Astrocyte of the hippocampus (primary cell): Measurements from ENCODE around the gene ISOC2.

Source experiments
- DNase-seq: peaks from one replicate; pipeline ENCODE4 v3.0.0; 2011; ENCODE audit warnings: low read depth, low spot score

ISOC2 gene

GRCh38 chr19:55477905-55478304 is 16.5 kb upstream of the ISOC2 start:
- no peak for DNase-seq

GRCh38 chr19:55476100-55476775 is 14.8 kb upstream of the ISOC2 start, which contains the start of gene ZNF628:
Gene ZNF628, plus strand, starts transcription at chr19:55476617. Its CDS starts 3,294 bp downstream, at chr19:55479911.
- DNase-seq = peak; percentile 100

DNA sequence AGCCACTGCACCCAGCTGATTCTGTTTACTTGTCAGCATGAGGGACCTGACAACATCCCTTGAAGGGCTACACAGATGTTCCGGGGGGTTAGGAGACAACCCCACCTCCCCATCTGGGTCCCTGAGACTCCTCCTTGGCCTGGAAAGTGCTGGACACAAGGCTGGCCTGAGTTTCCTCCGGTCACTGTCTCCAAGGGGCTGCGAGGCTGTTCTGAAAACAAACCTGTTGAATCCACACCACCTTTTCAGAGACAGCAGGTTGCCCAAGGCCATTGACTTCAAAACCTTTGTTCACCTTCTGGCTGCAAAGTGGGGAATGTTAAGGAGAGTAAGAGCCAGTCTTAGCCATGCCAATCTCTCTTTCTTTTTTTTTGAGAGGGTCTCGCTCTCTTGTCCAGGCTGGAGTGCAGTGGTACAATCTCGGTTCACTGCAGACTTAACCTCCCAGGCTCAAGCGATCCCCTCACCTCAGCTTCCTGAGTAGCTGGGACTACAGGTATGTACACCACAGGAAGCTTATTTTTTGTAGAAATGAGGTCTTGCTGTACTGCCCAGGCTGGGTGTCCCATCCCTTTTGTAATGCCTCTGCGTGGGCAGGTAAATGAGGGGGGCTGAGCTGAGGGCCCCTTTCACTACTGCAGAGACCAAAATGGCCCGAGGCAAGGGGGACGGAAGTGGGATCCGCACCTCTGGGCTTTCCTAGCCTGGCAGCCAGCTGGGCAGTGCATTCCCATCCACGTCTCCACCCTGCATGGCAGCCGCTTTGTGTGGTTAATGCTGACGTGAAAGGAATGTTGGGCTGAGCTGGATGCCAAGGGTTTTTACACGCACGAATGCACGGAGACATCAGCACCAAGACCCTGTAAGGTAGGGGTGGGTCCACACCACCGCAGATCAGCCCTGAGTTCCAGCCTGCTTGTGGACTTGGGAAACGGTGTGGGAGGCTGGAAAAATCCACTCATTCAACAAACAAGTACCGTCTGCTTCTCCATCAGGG is 13.1 kb upstream of the ISOC2 start:
- peak; percentile 97 for DNase-seq

DNA sequence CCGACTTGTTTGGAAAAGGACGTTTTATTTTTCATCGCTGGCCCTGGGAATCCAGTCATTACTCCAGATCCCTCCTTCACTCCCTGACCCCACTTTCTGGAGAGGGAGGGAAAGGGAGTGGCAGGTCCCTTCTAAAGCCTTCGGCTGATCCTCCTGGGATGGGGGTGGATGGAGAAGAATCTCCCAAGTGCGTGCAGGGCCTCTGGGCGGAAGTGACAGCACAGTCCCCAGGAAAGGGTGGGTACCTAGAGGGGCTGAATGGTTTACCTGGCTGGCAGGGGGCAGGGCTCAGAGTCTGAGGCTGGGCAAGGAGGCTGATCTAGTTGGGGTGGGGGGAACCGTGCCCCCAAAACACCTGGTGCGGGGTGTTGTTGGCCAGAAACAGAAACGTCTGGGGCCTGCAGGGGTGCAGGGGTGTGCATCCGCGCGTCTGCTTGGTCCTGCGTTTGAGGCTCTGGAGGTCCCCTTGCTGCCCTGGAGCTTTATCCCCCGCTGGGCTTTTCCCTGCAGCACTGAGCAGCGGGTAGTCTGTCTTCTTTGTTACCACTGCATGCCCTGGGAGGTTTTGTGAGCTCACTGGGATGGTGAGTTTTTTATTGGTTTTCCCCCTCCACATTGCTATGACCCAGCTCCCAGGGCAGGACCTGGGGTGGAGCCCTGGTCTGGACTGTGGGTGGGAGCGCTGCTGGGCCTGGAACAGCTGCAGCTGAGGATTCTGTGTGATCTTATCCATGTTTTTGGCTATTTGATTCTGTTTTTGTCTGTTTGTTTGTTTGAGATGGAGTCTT is 12.0 kb upstream of the ISOC2 start:
- peak; percentile 60 for DNase-seq

- peak; percentile 78 for DNase-seq
Measured at GRCh38 chr19:55472463-55472862, 11.0 kb upstream of the ISOC2 start.

- DNase-seq = no peak
Measured at GRCh38 chr19:55471266-55471665, 9.8 kb upstream of the ISOC2 start.

DNA sequence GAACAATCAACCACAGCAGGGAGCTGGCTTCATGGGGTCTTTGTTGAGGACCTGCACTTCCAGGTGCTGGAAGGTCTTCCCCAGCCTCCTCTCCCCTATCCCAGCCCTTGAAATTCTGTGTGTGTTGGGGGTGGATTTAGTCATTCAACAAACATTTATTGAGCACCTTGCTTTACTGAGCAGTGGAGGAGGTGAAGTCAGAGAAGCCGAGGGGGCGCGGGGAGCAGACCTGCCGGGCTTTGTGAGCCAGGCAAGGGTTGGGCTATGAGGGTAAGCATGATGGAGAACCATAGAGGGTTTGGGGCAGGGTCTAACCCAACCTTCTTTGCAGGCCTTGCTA is 6.6 kb upstream of the ISOC2 start:
- no peak for DNase-seq

GRCh38 chr19:55467236-55468053 is 6.0 kb upstream of the ISOC2 start:
- peak; percentile 81 for DNase-seq

DNA sequence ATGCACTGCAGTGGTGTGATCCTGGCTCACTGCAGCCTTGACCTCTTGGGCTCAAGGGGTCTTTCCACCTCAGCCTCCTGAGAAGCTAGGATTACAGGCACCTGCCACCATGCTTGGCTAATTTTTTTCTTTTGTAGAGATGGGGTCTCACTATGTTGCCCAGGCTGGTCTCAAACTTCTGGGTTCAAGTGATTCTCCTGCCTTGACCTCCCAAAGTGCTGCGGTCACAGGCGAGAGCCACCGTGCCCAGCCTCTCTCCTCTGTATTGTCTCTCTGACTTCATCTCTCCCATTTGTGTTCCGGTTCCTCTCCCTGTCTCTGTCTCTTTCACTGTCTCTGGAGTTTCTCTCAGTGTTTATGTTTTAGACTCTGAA is 4.8 kb upstream of the ISOC2 start:
- no peak for DNase-seq

DNA sequence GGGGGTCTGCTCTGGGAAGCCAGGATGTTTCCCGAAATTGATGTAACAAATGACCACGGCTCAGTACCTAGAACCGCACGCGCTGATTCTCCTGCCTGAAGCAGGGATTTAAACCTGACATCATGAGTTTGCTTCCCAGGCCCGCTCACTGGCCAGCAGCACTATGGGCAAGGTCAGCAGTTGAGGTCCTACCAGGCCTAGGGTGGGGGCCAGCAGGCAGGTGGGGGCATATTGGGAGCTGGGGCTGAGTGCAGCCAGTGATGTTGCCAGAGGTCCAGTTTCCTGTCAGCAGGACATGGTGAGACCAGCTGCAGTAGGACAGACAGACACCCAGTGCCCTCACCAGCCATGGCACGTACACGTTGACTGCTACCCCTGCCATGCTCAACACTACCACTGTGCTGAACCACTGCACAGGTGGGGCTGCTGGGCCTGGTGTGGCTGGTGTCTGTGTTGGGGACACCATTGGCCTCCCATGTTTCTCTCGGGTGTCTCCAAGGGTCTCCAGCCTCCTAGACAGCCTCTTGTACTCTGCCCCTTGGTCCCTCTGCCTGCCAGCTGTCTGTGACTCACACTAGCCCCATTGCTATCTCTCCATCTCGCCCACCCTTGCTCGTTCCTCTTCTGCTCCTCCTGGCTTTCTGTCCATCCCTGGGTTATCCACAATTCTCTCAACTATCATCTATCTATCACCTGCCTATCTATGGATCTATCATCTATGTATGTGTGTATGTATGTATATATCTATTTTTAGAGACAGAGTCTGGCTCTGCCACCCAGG is 4.2 kb upstream of the ISOC2 start:
- DNase-seq = no peak

DNA sequence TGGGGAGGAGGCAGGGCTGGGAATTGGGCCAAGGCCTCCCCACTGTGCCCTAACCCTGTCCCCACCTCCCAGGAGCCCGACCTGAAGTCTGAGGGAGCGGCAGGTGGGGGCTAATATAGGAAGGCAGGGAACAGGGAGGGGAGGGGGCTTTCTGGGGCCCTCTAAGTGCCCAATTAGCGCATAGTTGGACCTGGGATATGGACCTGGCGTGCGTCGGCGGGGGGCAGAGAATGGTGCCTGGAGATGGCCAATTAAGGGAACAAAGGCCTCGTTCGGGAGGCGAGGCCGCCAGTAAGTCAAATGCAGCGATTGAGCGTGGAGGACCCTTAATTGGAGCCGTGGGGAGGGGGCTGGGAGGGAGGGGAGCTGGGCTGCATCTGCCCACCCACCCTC is 3.2 kb upstream of the ISOC2 start, which contains the start of gene C19orf85:
TSS of gene C19orf85 (minus strand) at position 90 of the 393 bp plus-strand sequence. CDS start 197 bp downstream, outside the sequence.
- no peak for DNase-seq

DNA sequence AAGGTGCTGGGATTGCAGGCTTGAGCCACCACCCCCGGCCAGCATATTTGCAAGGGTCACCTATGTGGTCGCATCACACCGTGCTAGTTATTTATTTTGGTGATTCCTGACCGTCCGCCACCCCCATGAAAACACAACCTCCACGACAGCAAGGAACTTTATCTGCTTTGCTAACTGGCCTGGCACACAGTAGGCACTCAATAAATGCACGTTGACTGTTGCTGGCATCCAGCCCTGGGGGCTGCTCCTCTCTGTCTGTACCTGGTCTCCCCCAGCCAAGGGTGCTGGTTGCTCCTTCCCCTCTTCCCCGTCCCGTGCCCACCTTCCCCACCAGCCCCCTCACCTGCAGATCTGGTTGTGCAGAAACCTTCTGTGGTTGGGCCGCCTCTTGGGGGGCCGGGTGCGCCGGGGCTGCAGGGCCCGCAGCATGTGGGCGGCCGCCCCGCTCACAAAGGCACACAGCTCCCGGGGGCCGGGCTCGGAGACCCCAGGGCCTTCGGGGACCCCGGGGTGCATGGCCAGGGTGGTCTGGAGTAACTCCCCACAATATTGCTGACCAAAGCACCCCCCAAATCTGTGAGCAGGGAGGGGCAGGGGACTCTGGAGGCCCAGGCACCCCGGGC is 2.7 kb upstream of the ISOC2 start:
- no peak for DNase-seq

GRCh38 chr19:55463583-55464031 is 2.2 kb upstream of the ISOC2 start:
- DNase-seq = no peak

GRCh38 chr19:55462722-55463121 is 1.3 kb upstream of the ISOC2 start:
- DNase-seq = no peak

- DNase-seq = no peak
Measured at GRCh38 chr19:55461974-55462626, 658 bp upstream of the ISOC2 start.

- DNase-seq = peak; percentile 88
Measured at GRCh38 chr19:55460670-55461258, 678 bp downstream of the ISOC2 start.

- DNase-seq = peak; percentile 29
Measured at GRCh38 chr19:55459950-55460657, 1.3 kb downstream of the ISOC2 start.

DNA sequence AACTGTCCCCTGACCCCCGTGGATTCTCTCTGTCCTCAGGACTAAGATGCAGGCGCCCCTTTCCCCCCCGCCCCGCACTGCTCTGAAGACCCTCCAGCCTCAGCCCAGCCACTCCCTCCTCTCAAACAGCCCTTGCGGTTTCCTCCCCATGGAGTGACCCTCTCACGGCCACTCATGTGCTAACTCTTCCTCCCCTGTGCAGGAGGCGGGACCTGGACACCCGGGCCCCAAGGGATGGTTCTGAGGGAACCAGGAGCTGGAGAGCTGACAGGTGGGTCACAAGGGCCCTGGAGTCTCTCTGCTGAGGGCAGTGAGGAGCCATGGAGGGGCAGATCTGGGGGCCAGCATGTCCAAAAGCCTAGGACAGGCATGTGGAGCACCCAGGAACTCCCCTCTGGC is 1.9 kb downstream of the ISOC2 start:
- no peak for DNase-seq
